Measurements from ENCODE around the gene EDA2R. TPM values are rescaled to one million over a fixed set of nuclear protein-coding genes. Genes with fewer than 3 reads are reported as not detected.

Gene EDA2R, protein sequence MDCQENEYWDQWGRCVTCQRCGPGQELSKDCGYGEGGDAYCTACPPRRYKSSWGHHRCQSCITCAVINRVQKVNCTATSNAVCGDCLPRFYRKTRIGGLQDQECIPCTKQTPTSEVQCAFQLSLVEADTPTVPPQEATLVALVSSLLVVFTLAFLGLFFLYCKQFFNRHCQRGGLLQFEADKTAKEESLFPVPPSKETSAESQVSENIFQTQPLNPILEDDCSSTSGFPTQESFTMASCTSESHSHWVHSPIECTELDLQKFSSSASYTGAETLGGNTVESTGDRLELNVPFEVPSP
- total RNA-seq (2012; rRNA removed) (22.8 and 23.8 TPM in 2 replicates), polyA plus RNA-seq (2012; rRNA removed) (12.7 and 14.7 TPM in 2 replicates), Bru-seq, nascent RNA (percentile 76 among the genes with signal in this experiment), BruChase-seq, experiment 1, labeled RNA remaining after a 6-hour chase (percentile 58 among the genes with signal in this experiment), BruChase-seq, experiment 2, labeled RNA remaining after a 2-hour chase (percentile 64 among the genes with signal in this experiment)
- 6.7 and 7.7 TPM in 2 replicates for polyA plus RNA-seq (2012; cell fraction: cytosol; rRNA removed)
- 21.7 and 53.1 TPM in 2 replicates for polyA plus RNA-seq (2012; cell fraction: nucleus; rRNA removed; ENCODE audit: low replicate concordance)
- long read RNA-seq, partial matches to known transcripts: 3 of 19 reads
- long read RNA-seq, other reads (novel, unspliced or antisense): 15 of 19 reads

DNA sequence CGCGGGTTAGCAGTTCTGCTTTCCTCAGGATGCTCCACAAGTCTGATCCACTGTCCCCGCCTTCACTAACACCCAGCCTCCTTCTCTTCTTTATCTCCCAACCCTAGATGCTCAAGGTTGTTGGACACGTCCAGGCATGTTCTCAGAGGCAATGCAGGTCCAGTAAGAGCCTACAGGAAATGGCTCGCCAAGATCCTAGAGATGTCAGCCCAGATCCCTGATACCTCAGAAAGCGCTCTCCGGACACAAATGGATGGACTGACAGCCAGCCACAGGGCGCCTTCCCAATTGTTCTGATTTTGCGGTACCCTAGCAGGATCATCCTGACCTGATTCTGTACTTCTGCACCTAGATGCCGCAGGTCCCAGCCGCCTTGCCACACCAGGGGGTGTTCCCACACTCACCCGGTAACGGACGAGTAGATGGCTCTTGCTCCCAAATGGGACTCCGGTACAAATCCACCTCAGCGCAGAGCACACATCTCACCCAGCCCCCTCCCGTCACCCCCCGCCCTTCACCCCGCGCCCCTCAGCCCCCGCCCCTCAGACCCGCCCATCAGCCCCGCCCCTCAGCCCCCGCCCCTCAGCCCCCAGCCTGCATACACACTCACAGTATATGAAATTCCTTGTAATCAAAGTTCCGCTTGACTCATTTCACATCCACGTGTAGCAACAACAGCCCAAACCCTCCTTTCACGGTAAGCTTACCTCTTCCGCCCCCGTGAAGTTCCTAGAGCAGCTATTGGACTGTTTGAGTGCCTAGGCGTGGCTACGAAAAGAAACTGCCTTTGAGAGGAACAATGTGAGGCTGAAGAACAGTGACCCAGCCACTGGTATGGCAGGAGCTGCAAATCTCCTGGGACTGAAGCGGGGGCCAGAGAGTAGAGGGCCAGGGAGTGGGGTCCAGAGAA, at the start of gene EDA2R:
TSS of gene EDA2R (minus strand) at position 488 of the 910 bp plus-strand sequence. CDS start 23,058 bp downstream, outside the sequence.
- peak within 1 kb of the TSS; percentile 87 for H3K9ac ChIP-seq (ENCODE audit: low read depth, low read length)
- peak within 1 kb of the TSS; percentile 90 for H4K91ac ChIP-seq (ENCODE audit: insufficient read depth, low read depth, low read length)
- TF ChIP-seq POLR2A (IDR thresholded peaks at IDR 0.05; ENCODE audit: low read depth, low read length): peak; percentile 56; the same call in 1 of the 2 replicates
- TF ChIP-seq MXI1 (IDR thresholded peaks at IDR 0.05; ENCODE audit: borderline replicate concordance, low read depth, low read length): peak; percentile 73; the same call in 1 of the 2 replicates
- no peak for TF ChIP-seq SMC3 (IDR thresholded peaks at IDR 0.05; ENCODE audit: low read depth, low read length)
- TF ChIP-seq, protein P1, sequence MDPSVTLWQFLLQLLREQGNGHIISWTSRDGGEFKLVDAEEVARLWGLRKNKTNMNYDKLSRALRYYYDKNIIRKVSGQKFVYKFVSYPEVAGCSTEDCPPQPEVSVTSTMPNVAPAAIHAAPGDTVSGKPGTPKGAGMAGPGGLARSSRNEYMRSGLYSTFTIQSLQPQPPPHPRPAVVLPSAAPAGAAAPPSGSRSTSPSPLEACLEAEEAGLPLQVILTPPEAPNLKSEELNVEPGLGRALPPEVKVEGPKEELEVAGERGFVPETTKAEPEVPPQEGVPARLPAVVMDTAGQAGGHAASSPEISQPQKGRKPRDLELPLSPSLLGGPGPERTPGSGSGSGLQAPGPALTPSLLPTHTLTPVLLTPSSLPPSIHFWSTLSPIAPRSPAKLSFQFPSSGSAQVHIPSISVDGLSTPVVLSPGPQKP (IDR thresholded peaks at IDR 0.05; ENCODE audit: borderline replicate concordance, low read depth, low read length): no peak
- TF ChIP-seq MAZ (IDR thresholded peaks at IDR 0.05; ENCODE audit: borderline replicate concordance, low read depth, low read length): peak; percentile 37; the same call in 1 of the 2 replicates
- TF ChIP-seq RCOR1 (IDR thresholded peaks at IDR 0.05; ENCODE audit: insufficient replicate concordance, low read length): no peak
- TF ChIP-seq, protein P2, sequence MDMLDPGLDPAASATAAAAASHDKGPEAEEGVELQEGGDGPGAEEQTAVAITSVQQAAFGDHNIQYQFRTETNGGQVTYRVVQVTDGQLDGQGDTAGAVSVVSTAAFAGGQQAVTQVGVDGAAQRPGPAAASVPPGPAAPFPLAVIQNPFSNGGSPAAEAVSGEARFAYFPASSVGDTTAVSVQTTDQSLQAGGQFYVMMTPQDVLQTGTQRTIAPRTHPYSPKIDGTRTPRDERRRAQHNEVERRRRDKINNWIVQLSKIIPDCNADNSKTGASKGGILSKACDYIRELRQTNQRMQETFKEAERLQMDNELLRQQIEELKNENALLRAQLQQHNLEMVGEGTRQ (IDR thresholded peaks at IDR 0.05; ENCODE audit: low read depth, low read length): 0 out of 2 replicates have a peak, but pooled peaks have one; percentile 18
- TF ChIP-seq FOS (IDR thresholded peaks at IDR 0.05; ENCODE audit: low read depth, low read length): no peak
- peak; percentile 37; the same call in 1 of the 2 replicates for TF ChIP-seq CEBPB (IDR thresholded peaks at IDR 0.05; ENCODE audit: low read depth, low read length)
- 32% methylated on average over 13 of the region's 32 CpGs; no CpG with 5 or more reads in 1 of the 2 experiments for WGBS, 2 experiments (ENCODE audit: extremely low coverage in 2 of 2, insufficient read length in 1 of 2)
- in situ Hi-C loops (cut with MboI; ENCODE audit: low sequenced_read_pairs) (no loop called here), dilution Hi-C loops (cut with HindIII; ENCODE audit: low sequenced_read_pairs, unreplicated experiment) (no loop called here), intact Hi-C loops (cut with micrococcal nuclease) (no loop called here)
- peak within 1 kb of the TSS; percentile 79; the same call in 1 of the 2 replicates for H2AK5ac ChIP-seq (ENCODE audit: low read depth, low read length)
- H2AK9ac ChIP-seq (replicated peaks; ENCODE audit: low read depth, low read length, poor library complexity): peak within 1 kb of the TSS; percentile 98
- H2AFZ ChIP-seq (replicated peaks; ENCODE audit: low read length, poor library complexity): peak within 1 kb of the TSS; percentile 77
- H2BK15ac ChIP-seq (ENCODE audit: low read depth, low read length): peak within 1 kb of the TSS; percentile 95; the same call in 1 of the 3 replicates
- peak within 1 kb of the TSS; percentile 12 to 98; a peak in 3 of 4 replicates for H4K8ac ChIP-seq (ENCODE audit: low read depth in 2 of 2, low read length in 2 of 2)
- ChIA-PET POLR2A (ENCODE audit: unreplicated experiment) (interaction anchor here (0.6 kb wide), 2 partner anchors 482 to 1883 kb away, joined by 3 read pairs; no protein-coding TSS in a partner anchor), CTCF (no interaction called here)
- peak within 1 kb of the TSS; percentile 95 for H2BK5ac ChIP-seq (ENCODE audit: low read depth, low read length, poor library complexity, severe bottlenecking)
- H3K27me3 ChIP-seq (ENCODE audit: control insufficient read depth, insufficient read depth, low read length): no peaks in the 10 kb centered on the region
- peak within 1 kb of the TSS; percentile 96 for H3K27ac ChIP-seq (ENCODE audit: insufficient read depth, low read length)
- H2BK20ac ChIP-seq (ENCODE audit: low read depth, low read length): peak within 1 kb of the TSS; percentile 78
- peak within 1 kb of the TSS; percentile 95 for H3K56ac ChIP-seq (ENCODE audit: extremely low read depth, insufficient read depth, low read length)
- H3K4me2 ChIP-seq (ENCODE audit: low read depth, low read length): peak within 1 kb of the TSS; percentile 89
- 0 out of 4 replicates have a peak, but pooled peaks cover 0 to 3% of the 10 kb centered on the region in 2 experiments for H3K79me1 ChIP-seq (ENCODE audit: low read depth in 1 of 2, low read length in 2 of 2)
- H2BK120ac ChIP-seq (ENCODE audit: low read depth, low read length): peak within 1 kb of the TSS; percentile 96
- H3K14ac ChIP-seq (replicated peaks; ENCODE audit: low read depth, low read length): peak within 1 kb of the TSS; percentile 74
- peak within 1 kb of the TSS; percentile 89 for H3K4me3 ChIP-seq (ENCODE audit: insufficient read depth, low read depth, low read length)
- H3K4ac ChIP-seq (ENCODE audit: low read depth, low read length): peak within 1 kb of the TSS; percentile 98
- no peaks in the 10 kb centered on the region for H3K9me3 ChIP-seq (ENCODE audit: control insufficient read depth, insufficient read depth, low read length)
- peak within 1 kb of the TSS; percentile 97 for H3K23ac ChIP-seq (ENCODE audit: low read depth, low read length)
- no peaks in the 10 kb centered on the region for H4K20me1 ChIP-seq (ENCODE audit: insufficient read depth, low read length)
- H3K18ac ChIP-seq (ENCODE audit: low read depth, low read length): peak within 1 kb of the TSS; percentile 91
- peak; percentile 87 for DNase-seq
- peak within 1 kb of the TSS; percentile 90 for H4K5ac ChIP-seq (ENCODE audit: low read depth, low read length)
- H3K4me1 ChIP-seq (ENCODE audit: control insufficient read depth, insufficient read depth, low read length): peaks cover 3% of the 10 kb centered on the region; the same call in 1 of the 2 replicates
- BruUV-seq (replicated peaks): no TSS peak
- peak; percentile 69 for ATAC-seq (ENCODE audit: low read depth)
- no peaks in the 10 kb centered on the region for H3K9me1 ChIP-seq (ENCODE audit: insufficient read depth, low read length)
- H3K36me3 ChIP-seq (ENCODE audit: control insufficient read depth, insufficient read depth, low read length): no peaks in the 10 kb centered on the region
